ENCODE data around the gene JMJD1C.

DNA sequence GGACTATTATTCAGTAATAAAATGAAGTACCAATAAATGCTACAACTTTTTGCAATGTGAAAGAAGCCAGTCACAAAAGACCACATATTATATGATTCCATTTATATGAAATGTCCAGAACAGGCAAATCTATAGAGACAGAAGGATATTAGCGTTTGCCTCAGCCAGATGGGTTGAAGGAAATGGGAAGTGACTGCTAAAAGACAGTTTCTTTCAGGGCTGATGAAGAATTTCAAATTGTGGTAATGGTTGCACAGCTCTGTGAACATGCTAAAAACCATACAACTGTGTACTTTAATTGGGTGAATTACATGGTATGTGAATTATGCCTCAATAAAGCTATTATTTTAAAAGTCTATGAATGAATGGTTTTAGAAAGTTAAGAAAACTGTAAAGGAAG is 31.5 kb upstream of the JMJD1C start:
- TF ChIP-seq SUZ12 (IDR thresholded peaks at IDR 0.05; ENCODE audit: extremely low read depth, insufficient read depth, insufficient read length) (no peak), ZNF274 (IDR thresholded peaks at IDR 0.05; ENCODE audit: low read depth, low read length) (no peak), YY1 (IDR thresholded peaks at IDR 0.05; ENCODE audit: insufficient read depth, insufficient read length) (no peak)

Data from NT2/D1 (cell line).